HG03175 (cell line): ENCODE results near the gene LMO1.

ENCODE experiments used
- ATAC-seq: cut with Tn5 transposase; IDR thresholded peaks from one replicate; pipeline ENCODE4 v1.9.1; 2021; ENCODE audit warnings: mild to moderate bottlenecking, moderate library complexity; ENCODE audit not compliant: unreplicated experiment

Gene LMO1

GRCh38 chr11:8288824-8289491 is 25.3 kb upstream of the LMO1 start:
- ATAC-seq, result no peak

GRCh38 chr11:8288166-8288772 is 24.6 kb upstream of the LMO1 start:
- ATAC-seq, result no peak

- ATAC-seq, result no peak
Observed at GRCh38 chr11:8287703-8288102, 24.0 kb upstream of the LMO1 start.

- no peak for ATAC-seq
Observed at GRCh38 chr11:8287297-8287696, 23.6 kb upstream of the LMO1 start.

GRCh38 chr11:8286886-8287285 is 23.2 kb upstream of the LMO1 start:
- ATAC-seq, result no peak

- no peak for ATAC-seq
Observed at GRCh38 chr11:8285796-8286195, 22.1 kb upstream of the LMO1 start.

- no peak for ATAC-seq
Observed at GRCh38 chr11:8285228-8285627, 21.6 kb upstream of the LMO1 start.

GRCh38 chr11:8283465-8284230 is 20.0 kb upstream of the LMO1 start:
- ATAC-seq, result no peak

- ATAC-seq, result no peak
Observed at GRCh38 chr11:8283100-8283464, 19.4 kb upstream of the LMO1 start.

- no peak for ATAC-seq
Observed at GRCh38 chr11:8282631-8283030, 19.0 kb upstream of the LMO1 start.

- no peak for ATAC-seq
Observed at GRCh38 chr11:8281266-8281665, 17.6 kb upstream of the LMO1 start.

- ATAC-seq, result no peak
Observed at GRCh38 chr11:8277691-8278090, 14.0 kb upstream of the LMO1 start.

GRCh38 chr11:8276528-8276927 is 12.8 kb upstream of the LMO1 start:
- no peak for ATAC-seq

GRCh38 chr11:8273287-8273686 is 9.6 kb upstream of the LMO1 start:
- no peak for ATAC-seq

GRCh38 chr11:8271106-8271886 is 7.6 kb upstream of the LMO1 start:
- no peak for ATAC-seq

GRCh38 chr11:8269636-8270035 is 6.0 kb upstream of the LMO1 start:
- ATAC-seq, result no peak

- ATAC-seq, result no peak
Observed at GRCh38 chr11:8268530-8269400, 5.1 kb upstream of the LMO1 start.

GRCh38 chr11:8267831-8268529 is 4.3 kb upstream of the LMO1 start:
- no peak for ATAC-seq

GRCh38 chr11:8267280-8267679 is 3.6 kb upstream of the LMO1 start:
- ATAC-seq, result no peak
